BLaER1 (cell line): ENCODE data around the gene OBI1.

Experiments
- H3K27ac ChIP-seq: shearing (Covaris generic); formaldehyde crosslinking; 2 replicates; pipeline ENCODE4 v1.8.1; 2022
- H3K27me3 ChIP-seq: shearing (Covaris generic); formaldehyde crosslinking; 2 replicates; pipeline ENCODE4 v1.8.1; 2022
- H3K36me3 ChIP-seq: shearing (Covaris generic); formaldehyde crosslinking; 2 replicates; pipeline ENCODE4 v1.8.1; 2022
- H3K4me1 ChIP-seq: shearing (Covaris generic); formaldehyde crosslinking; 2 replicates; pipeline ENCODE4 v1.8.1; 2022
- H3K4me2 ChIP-seq: shearing (Covaris generic); formaldehyde crosslinking; 2 replicates; pipeline ENCODE4 v1.8.1; 2022
- H3K4me3 ChIP-seq: shearing (Covaris generic); formaldehyde crosslinking; 2 replicates; pipeline ENCODE4 v1.8.1; 2022
- H3K9ac ChIP-seq: shearing (Covaris generic); formaldehyde crosslinking; 2 replicates; pipeline ENCODE4 v1.8.1; 2022
- H3K9me3 ChIP-seq: shearing (Covaris generic); formaldehyde crosslinking; 2 replicates; pipeline ENCODE4 v1.8.1; 2022
- H4K20me1 ChIP-seq: shearing (Covaris generic); formaldehyde crosslinking; 2 replicates; pipeline ENCODE4 v1.8.1; 2022
- Cebpa-rat ChIP-seq: shearing (Covaris generic); IDR thresholded peaks from 2 replicates; pipeline ENCODE4 v1.8.1; 2022

OBI1 gene

DNA sequence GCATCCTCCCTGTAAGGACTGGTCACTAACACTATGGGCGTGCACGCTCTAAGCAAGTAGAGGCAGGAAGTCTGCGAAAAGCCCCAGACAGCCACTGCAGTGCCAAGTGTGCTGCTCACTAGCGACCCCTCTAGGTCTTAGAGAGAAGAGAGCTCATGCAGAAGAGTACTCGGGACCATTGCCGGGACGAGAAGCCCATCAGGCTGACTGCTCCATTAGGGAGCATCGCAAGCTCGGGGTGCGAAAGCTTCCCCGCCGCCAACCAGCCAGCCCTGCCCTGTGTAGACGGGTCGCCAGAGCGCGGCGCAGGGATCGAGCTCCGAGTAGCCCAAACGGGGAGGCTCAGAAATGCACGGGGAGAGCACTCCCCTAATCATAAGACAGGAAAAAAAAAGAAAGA lies 72.2 kb downstream of the OBI1 start:
- Histone ChIP-seq H3K27me3 (peaks cover 42% of the 10 kb centered on the region; the same call in 1 of the 2 replicates), H3K4me3 (no peak overlapping the region), H3K4me1 (no peaks in the 10 kb centered on the region), H3K27ac (no peak overlapping the region), H3K4me2 (no peak overlapping the region), H3K36me3 (no peaks in the 10 kb centered on the region), H3K9ac (no peak overlapping the region), H3K9me3 (no peaks in the 10 kb centered on the region), H4K20me1 (no peaks in the 10 kb centered on the region)
- TF ChIP-seq Cebpa-rat, result no peak

DNA sequence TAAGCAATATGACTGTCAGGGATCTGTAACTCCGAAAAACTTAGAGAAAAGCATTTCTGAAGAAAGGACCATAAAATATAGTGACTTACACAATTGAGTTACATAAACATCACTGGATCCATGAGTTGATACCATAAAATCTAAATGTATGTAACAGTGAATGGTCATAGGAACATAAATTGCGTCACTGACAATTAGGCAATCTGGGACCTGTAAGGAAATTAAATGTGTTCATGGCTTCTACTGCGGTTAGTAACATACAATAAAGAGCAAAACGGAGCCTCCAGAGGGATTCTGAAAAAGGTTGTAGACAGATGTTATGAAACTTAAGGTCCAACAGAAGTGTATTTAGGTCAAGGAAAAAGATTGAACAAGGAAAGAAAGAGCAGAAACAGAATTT lies 82.7 kb downstream of the OBI1 start:
- no peak overlapping the region for H3K27ac ChIP-seq
- H3K9ac ChIP-seq, result no peak overlapping the region
- no peak overlapping the region for H3K4me2 ChIP-seq
- H3K9me3 ChIP-seq, result no peaks in the 10 kb centered on the region
- peaks cover 5% of the 10 kb centered on the region for H3K4me1 ChIP-seq
- H4K20me1 ChIP-seq, result no peaks in the 10 kb centered on the region
- no peaks in the 10 kb centered on the region for H3K36me3 ChIP-seq
- no peak overlapping the region for H3K4me3 ChIP-seq
- TF ChIP-seq Cebpa-rat, result no peak
- no peaks in the 10 kb centered on the region for H3K27me3 ChIP-seq

GRCh38 chr13:78572459-78572858 lies 86.5 kb downstream of the OBI1 start:
- no peak overlapping the region for H3K27ac ChIP-seq
- no peak for TF ChIP-seq Cebpa-rat

DNA sequence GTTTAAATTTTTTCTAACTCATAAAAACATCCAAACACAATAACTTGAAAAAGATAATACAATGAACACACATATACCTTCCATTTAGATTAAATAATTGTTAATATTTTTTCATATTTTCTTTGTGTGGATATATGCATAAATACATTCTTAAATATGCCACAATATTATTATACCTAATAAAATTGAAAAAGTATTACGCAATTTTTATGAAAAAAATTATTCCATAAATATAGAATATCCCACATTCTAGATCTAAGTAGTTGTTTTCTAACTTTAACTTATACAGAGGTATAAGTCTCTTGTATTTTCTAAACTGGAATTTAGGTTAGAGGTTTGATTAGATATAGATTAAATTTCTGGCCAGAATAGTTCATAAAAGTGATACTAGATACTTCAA lies 89.9 kb downstream of the OBI1 start:
- H3K36me3 ChIP-seq, result no peaks in the 10 kb centered on the region
- H3K9me3 ChIP-seq, result no peaks in the 10 kb centered on the region
- no peaks in the 10 kb centered on the region for H4K20me1 ChIP-seq
- TF ChIP-seq Cebpa-rat, result no peak
- H3K4me1 ChIP-seq, result no peaks in the 10 kb centered on the region
- no peaks in the 10 kb centered on the region for H3K27me3 ChIP-seq
- no peak overlapping the region for H3K9ac ChIP-seq
- no peak overlapping the region for H3K4me2 ChIP-seq
- H3K4me3 ChIP-seq, result no peak overlapping the region
- H3K27ac ChIP-seq, result no peak overlapping the region

More at GRCh38 chr13:78572459-78572858, 86.5 kb downstream of the OBI1 start:
- H3K9me3 ChIP-seq, result no peaks in the 10 kb centered on the region
- H3K36me3 ChIP-seq, result no peaks in the 10 kb centered on the region
- H3K4me3 ChIP-seq, result no peak overlapping the region
- H3K27me3 ChIP-seq, result no peaks in the 10 kb centered on the region
- no peaks in the 10 kb centered on the region for H3K4me1 ChIP-seq
- no peaks in the 10 kb centered on the region for H4K20me1 ChIP-seq
- H3K4me2 ChIP-seq, result no peak overlapping the region
- H3K9ac ChIP-seq, result no peak overlapping the region

GRCh38 chr13:78566631-78567030 lies 92.3 kb downstream of the OBI1 start:
- H3K9me3 ChIP-seq, result no peaks in the 10 kb centered on the region
- no peak overlapping the region for H3K27ac ChIP-seq
- no peak overlapping the region for H3K4me2 ChIP-seq
- no peak overlapping the region for H3K4me3 ChIP-seq
- H4K20me1 ChIP-seq, result no peaks in the 10 kb centered on the region
- H3K27me3 ChIP-seq, result no peaks in the 10 kb centered on the region
- H3K9ac ChIP-seq, result no peak overlapping the region
- no peaks in the 10 kb centered on the region for H3K36me3 ChIP-seq
- H3K4me1 ChIP-seq, result peaks cover 11% of the 10 kb centered on the region
- TF ChIP-seq Cebpa-rat, result no peak
